WTC11 (cell line): ENCODE data around the gene YTHDC2. TPM values are rescaled to one million over a fixed set of nuclear protein-coding genes. Genes with fewer than 3 reads are reported as not detected.

Experiments used
- ATAC-seq: fragments of 200-7000 bp; cut with Tn5 transposase; 2 replicates; pipeline ENCODE4 v1.10.0; 2021; ENCODE audit warnings: mild to moderate bottlenecking, moderate library complexity
- CTCF ChIA-PET: fragments of 300-600 bp; sonication (Branson Sonifier 250); formaldehyde crosslinking; loops from one replicate; lab custom pipeline; 2021; ENCODE audit warnings: antibody characterized with exemption; lab: Charles Lee
- POLR2A ChIA-PET: fragments of 350-600 bp; sonication (Branson Sonifier 250); formaldehyde crosslinking; loops from one replicate; lab custom pipeline; 2021; ENCODE audit warnings: antibody characterized with exemption; lab: Charles Lee
- DNase-seq: peaks from one replicate; pipeline ENCODE4 v3.0.0; 2021; ENCODE audit warnings: low spot score
- H3K27ac Mint-ChIP-seq: 2 replicates; pipeline ENCODE4 v1.8.0; 2021; ENCODE audit warnings: mixed read lengths
- H3K27me3 Mint-ChIP-seq: 2 replicates; pipeline ENCODE4 v1.8.0; 2021; ENCODE audit warnings: low read depth, mild to moderate bottlenecking, moderate library complexity, mixed read lengths
- H3K36me3 Mint-ChIP-seq: 2 replicates; pipeline ENCODE4 v1.8.0; 2021; ENCODE audit warnings: mixed read lengths
- H3K4me1 Mint-ChIP-seq: 2 replicates; pipeline ENCODE4 v1.8.0; 2022; ENCODE audit warnings: mixed read lengths
- H3K4me3 Mint-ChIP-seq: 2 replicates; pipeline ENCODE4 v1.8.0; 2021; ENCODE audit warnings: mild to moderate bottlenecking, moderate library complexity, mixed read lengths
- H3K9me3 Mint-ChIP-seq: 2 replicates; pipeline ENCODE4 v1.8.0; 2021; ENCODE audit warnings: mixed read lengths
- ATF1 ChIP-seq: sonication (generic); formaldehyde crosslinking; IDR thresholded peaks from 2 replicates; pipeline ENCODE4 v1.8.1; 2023; ENCODE audit warnings: mild to moderate bottlenecking, moderate library complexity, missing genetic modification reagents
- CBFB ChIP-seq: sonication (generic); formaldehyde crosslinking; IDR thresholded peaks from 2 replicates; pipeline ENCODE4 v1.8.1; 2022; ENCODE audit warnings: mild to moderate bottlenecking, low read depth, missing genetic modification reagents
- CREB1 ChIP-seq: sonication (generic); formaldehyde crosslinking; IDR thresholded peaks from 2 replicates; pipeline ENCODE4 v1.8.0; 2023; ENCODE audit warnings: mild to moderate bottlenecking, missing genetic modification reagents
- ELF4 ChIP-seq: sonication (generic); formaldehyde crosslinking; IDR thresholded peaks from 2 replicates; pipeline ENCODE4 v1.8.1; 2022; ENCODE audit warnings: low read depth, mild to moderate bottlenecking, moderate library complexity, missing genetic modification reagents
- ESRRA ChIP-seq: sonication (generic); formaldehyde crosslinking; IDR thresholded peaks from 2 replicates; pipeline ENCODE4 v1.8.1; 2022; ENCODE audit warnings: mild to moderate bottlenecking, missing genetic modification reagents, borderline replicate concordance
- ETV6 ChIP-seq: sonication (generic); formaldehyde crosslinking; IDR thresholded peaks from 2 replicates; pipeline ENCODE4 v1.8.1; 2022; ENCODE audit warnings: mild to moderate bottlenecking, missing genetic modification reagents
- FOXK1 ChIP-seq: sonication (generic); formaldehyde crosslinking; IDR thresholded peaks from 2 replicates; pipeline ENCODE4 v1.8.0; 2022; ENCODE audit warnings: mild to moderate bottlenecking, moderate library complexity, missing genetic modification reagents
- FOXP4 ChIP-seq: sonication (generic); formaldehyde crosslinking; IDR thresholded peaks from 2 replicates; pipeline ENCODE4 v1.8.0; 2022; ENCODE audit warnings: mild to moderate bottlenecking, missing genetic modification reagents
- HMGA2 ChIP-seq: fragments of 250-450 bp; sonication (Bioruptor Pico); IDR thresholded peaks from 2 replicates; pipeline ENCODE4 v1.4.0; 2021; ENCODE audit warnings: mild to moderate bottlenecking, moderate library complexity
- HMGXB4 ChIP-seq: sonication (generic); formaldehyde crosslinking; IDR thresholded peaks from 2 replicates; pipeline ENCODE4 v1.8.1; 2023; ENCODE audit warnings: mild to moderate bottlenecking, moderate library complexity, missing genetic modification reagents
- JUN ChIP-seq: sonication (generic); formaldehyde crosslinking; IDR thresholded peaks from 2 replicates; pipeline ENCODE4 v1.8.0; 2023; ENCODE audit warnings: mild to moderate bottlenecking, missing genetic modification reagents
- KAT7 ChIP-seq: sonication (generic); formaldehyde crosslinking; IDR thresholded peaks from 2 replicates; pipeline ENCODE4 v1.8.1; 2023; ENCODE audit warnings: missing genetic modification reagents, mild to moderate bottlenecking, borderline replicate concordance
- MXD4 ChIP-seq: fragments of 250-450 bp; sonication (Bioruptor Pico); IDR thresholded peaks from 2 replicates; pipeline ENCODE4 v1.8.0; 2021; ENCODE audit warnings: mild to moderate bottlenecking, moderate library complexity, borderline replicate concordance
- MYBL2 ChIP-seq: sonication (generic); formaldehyde crosslinking; IDR thresholded peaks from 2 replicates; pipeline ENCODE4 v1.8.1; 2023; ENCODE audit warnings: mild to moderate bottlenecking, moderate library complexity, missing genetic modification reagents
- RELA ChIP-seq: sonication (generic); formaldehyde crosslinking; IDR thresholded peaks from 2 replicates; pipeline ENCODE4 v1.8.1; 2022; ENCODE audit warnings: missing genetic modification reagents, mild to moderate bottlenecking, borderline replicate concordance
- RORB ChIP-seq: fragments of 250-450 bp; sonication (Bioruptor Pico); IDR thresholded peaks from 2 replicates; pipeline ENCODE4 v1.9.0; 2021; ENCODE audit warnings: mild to moderate bottlenecking
- SMAD3 ChIP-seq: sonication (generic); formaldehyde crosslinking; IDR thresholded peaks from 2 replicates; pipeline ENCODE4 v1.8.0; 2022; ENCODE audit warnings: missing genetic modification reagents, mild to moderate bottlenecking, borderline replicate concordance
- TCF7 ChIP-seq: sonication (generic); formaldehyde crosslinking; IDR thresholded peaks from 2 replicates; pipeline ENCODE4 v1.8.0; 2022; ENCODE audit warnings: mild to moderate bottlenecking, low read depth, missing genetic modification reagents, moderate library complexity
- TEAD4 ChIP-seq: sonication (generic); formaldehyde crosslinking; IDR thresholded peaks from 2 replicates; pipeline ENCODE4 v1.8.0; 2022; ENCODE audit warnings: mild to moderate bottlenecking, missing genetic modification reagents
- ZNF121 ChIP-seq: sonication (generic); formaldehyde crosslinking; IDR thresholded peaks from 2 replicates; pipeline ENCODE4 v1.8.0; 2023; ENCODE audit warnings: missing genetic modification reagents
- ZNF263 ChIP-seq: sonication (generic); formaldehyde crosslinking; IDR thresholded peaks from 2 replicates; pipeline ENCODE4 v1.8.1; 2022; ENCODE audit warnings: low read depth, mild to moderate bottlenecking, moderate library complexity, missing genetic modification reagents
- ZNF317 ChIP-seq: sonication (generic); formaldehyde crosslinking; IDR thresholded peaks from 2 replicates; pipeline ENCODE4 v1.8.1; 2023; ENCODE audit warnings: low read depth, mild to moderate bottlenecking, moderate library complexity, missing genetic modification reagents, borderline replicate concordance
- ZNF396 ChIP-seq: fragments of 250-450 bp; sonication (Bioruptor Pico); IDR thresholded peaks from 2 replicates; pipeline ENCODE4 v1.8.0; 2021; ENCODE audit warnings: mild to moderate bottlenecking, moderate library complexity, borderline replicate concordance
- ZNF423 ChIP-seq: fragments of 250-450 bp; sonication (Bioruptor Pico); IDR thresholded peaks from 2 replicates; pipeline ENCODE4 v2.1.2; 2022; ENCODE audit warnings: mild to moderate bottlenecking, moderate library complexity
- ZNF671 ChIP-seq: fragments of 250-450 bp; sonication (Bioruptor Pico); IDR thresholded peaks from 2 replicates; pipeline ENCODE4 v1.8.0; 2021; ENCODE audit warnings: mild to moderate bottlenecking
- total RNA-seq: library from RNA; stranded (reverse); gene quantifications from 3 replicates; pipeline ENCODE4 v1.2.3, GENCODE V29; 2021
- TF ChIP-seq, protein P1 (sequence below): fragments of 250-450 bp; sonication (Bioruptor Pico); IDR thresholded peaks from 2 replicates; pipeline ENCODE4 v1.8.0; 2021; ENCODE audit warnings: mild to moderate bottlenecking
- TF ChIP-seq, protein P2 (sequence below): fragments of 250-450 bp; sonication (Bioruptor Pico); IDR thresholded peaks from 2 replicates; pipeline ENCODE4 v1.9.0; 2021; ENCODE audit warnings: mild to moderate bottlenecking
- TF ChIP-seq, protein P3 (sequence below): sonication (generic); formaldehyde crosslinking; IDR thresholded peaks from 2 replicates; pipeline ENCODE4 v1.8.1; 2023; ENCODE audit warnings: mild to moderate bottlenecking, missing genetic modification reagents

YTHDC2 gene
- total RNA-seq, 1 experiment from 2014 or later, result 21.6 TPM

DNA sequence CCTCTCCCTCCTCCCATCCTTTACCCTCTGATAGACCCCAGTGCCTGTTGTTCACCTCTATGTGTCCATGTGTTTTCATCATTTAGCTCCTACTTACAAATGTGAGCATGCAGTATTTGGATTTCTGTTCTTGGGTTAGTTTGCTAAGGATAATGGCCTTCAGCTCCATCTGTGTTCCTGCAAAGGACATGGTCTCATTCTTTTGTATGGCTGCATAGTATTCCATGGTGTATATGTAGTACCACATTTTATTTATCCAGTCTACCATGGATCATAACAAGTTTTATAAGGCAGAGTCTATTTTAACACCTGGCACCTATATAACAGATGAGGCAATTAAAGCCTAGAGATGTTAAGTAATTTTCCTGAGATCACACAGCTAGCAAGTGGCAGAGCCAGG is 7.4 kb downstream of the YTHDC2 start:
- Mint-ChIP-seq H3K4me3 (no peak overlapping the region), H3K27ac (no peak overlapping the region), H3K4me1 (peaks cover 6% of the 10 kb centered on the region; the same call in 1 of the 2 replicates), H3K27me3 (no peaks in the 10 kb centered on the region), H3K9me3 (peaks cover 4% of the 10 kb centered on the region), H3K36me3 (peaks cover 13% of the 10 kb centered on the region)
- ATAC-seq, result no peak
- ChIA-PET POLR2A (no interaction called here), CTCF (interaction anchor here (0.7 kb wide), 1 partner anchor 85 kb away, joined by 3 read pairs; no protein-coding TSS in a partner anchor)
- TF ChIP-seq ZNF121 (no peak), RORB (CRISPR knock-in tag) (no peak), FOXK1 (CRISPR knock-in tag) (no peak), TEAD4 (CRISPR knock-in tag) (no peak), KAT7 (CRISPR knock-in tag) (no peak), TCF7 (CRISPR knock-in tag) (no peak), ZNF423 (no peak), CREB1 (no peak), ETV6 (CRISPR knock-in tag) (no peak), ZNF396 (CRISPR knock-in tag) (no peak)
- DNase-seq, result no peak

DNA sequence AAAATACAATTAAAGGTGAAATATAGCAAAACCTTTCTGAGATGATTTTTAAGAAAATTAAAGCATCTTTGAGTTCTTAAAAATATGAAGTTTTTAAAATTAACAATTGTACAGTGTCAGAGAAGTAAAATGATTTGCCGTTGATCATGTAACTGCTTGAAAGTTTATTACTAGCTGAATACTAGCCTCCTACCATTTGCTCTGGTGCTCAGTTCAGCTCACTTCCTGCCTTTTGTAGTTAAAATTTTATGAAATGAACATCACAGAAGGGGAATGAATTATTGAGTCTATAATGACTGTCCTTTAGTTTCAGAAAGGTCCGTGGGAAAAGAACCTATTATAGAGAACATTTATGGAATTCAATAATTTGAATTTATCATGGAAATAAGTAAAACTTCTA is 9.7 kb downstream of the YTHDC2 start:
- no peak for ATAC-seq
- CTCF ChIA-PET, result interaction anchor here (0.9 kb wide), 1 partner anchor 527 kb away, joined by 3 read pairs; no protein-coding TSS in a partner anchor
- Mint-ChIP-seq H3K4me3 (no peak overlapping the region), H3K4me1 (peaks cover 11% of the 10 kb centered on the region), H3K27me3 (no peaks in the 10 kb centered on the region), H3K27ac (no peak overlapping the region), H3K9me3 (peaks cover 4% of the 10 kb centered on the region), H3K36me3 (peaks cover 10% of the 10 kb centered on the region)
- no peak for DNase-seq
- TF ChIP-seq ESRRA (no peak), ELF4 (CRISPR knock-in tag) (no peak), ZNF396 (CRISPR knock-in tag) (no peak), CBFB (CRISPR knock-in tag) (no peak), MXD4 (CRISPR knock-in tag) (no peak), FOXP4 (CRISPR knock-in tag) (no peak)
- TF ChIP-seq, protein P1, sequence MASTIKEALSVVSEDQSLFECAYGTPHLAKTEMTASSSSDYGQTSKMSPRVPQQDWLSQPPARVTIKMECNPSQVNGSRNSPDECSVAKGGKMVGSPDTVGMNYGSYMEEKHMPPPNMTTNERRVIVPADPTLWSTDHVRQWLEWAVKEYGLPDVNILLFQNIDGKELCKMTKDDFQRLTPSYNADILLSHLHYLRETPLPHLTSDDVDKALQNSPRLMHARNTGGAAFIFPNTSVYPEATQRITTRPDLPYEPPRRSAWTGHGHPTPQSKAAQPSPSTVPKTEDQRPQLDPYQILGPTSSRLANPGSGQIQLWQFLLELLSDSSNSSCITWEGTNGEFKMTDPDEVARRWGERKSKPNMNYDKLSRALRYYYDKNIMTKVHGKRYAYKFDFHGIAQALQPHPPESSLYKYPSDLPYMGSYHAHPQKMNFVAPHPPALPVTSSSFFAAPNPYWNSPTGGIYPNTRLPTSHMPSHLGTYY (CRISPR knock-in tag), result no peak
- POLR2A ChIA-PET, result no interaction called here

GRCh38 chr5:113524927-113525326 is 11.4 kb downstream of the YTHDC2 start:
- Mint-ChIP-seq H3K27ac (no peak overlapping the region), H3K9me3 (peaks cover 8% of the 10 kb centered on the region), H3K36me3 (peaks cover 15% of the 10 kb centered on the region), H3K4me3 (no peak overlapping the region), H3K27me3 (no peaks in the 10 kb centered on the region), H3K4me1 (peaks cover 11% of the 10 kb centered on the region)
- DNase-seq (no peak), ATAC-seq (no peak)
- POLR2A ChIA-PET, result no interaction called here
- CTCF ChIA-PET, result interaction anchor here (2.1 kb wide), 1 partner anchor 81 kb away, joined by 6 read pairs; no protein-coding TSS in a partner anchor
- TF ChIP-seq RELA (CRISPR knock-in tag) (no peak), TEAD4 (CRISPR knock-in tag) (no peak), HMGA2 (no peak), CBFB (CRISPR knock-in tag) (no peak), ZNF671 (CRISPR knock-in tag) (no peak), HMGXB4 (no peak), ZNF263 (no peak), SMAD3 (CRISPR knock-in tag) (no peak), MYBL2 (CRISPR knock-in tag) (no peak), ZNF317 (CRISPR knock-in tag) (no peak), JUN (CRISPR knock-in tag) (no peak), TCF7 (CRISPR knock-in tag) (no peak), ATF1 (CRISPR knock-in tag) (no peak)
- TF ChIP-seq, protein P2, sequence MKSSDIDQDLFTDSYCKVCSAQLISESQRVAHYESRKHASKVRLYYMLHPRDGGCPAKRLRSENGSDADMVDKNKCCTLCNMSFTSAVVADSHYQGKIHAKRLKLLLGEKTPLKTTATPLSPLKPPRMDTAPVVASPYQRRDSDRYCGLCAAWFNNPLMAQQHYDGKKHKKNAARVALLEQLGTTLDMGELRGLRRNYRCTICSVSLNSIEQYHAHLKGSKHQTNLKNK, result no peak
- TF ChIP-seq, protein P3, sequence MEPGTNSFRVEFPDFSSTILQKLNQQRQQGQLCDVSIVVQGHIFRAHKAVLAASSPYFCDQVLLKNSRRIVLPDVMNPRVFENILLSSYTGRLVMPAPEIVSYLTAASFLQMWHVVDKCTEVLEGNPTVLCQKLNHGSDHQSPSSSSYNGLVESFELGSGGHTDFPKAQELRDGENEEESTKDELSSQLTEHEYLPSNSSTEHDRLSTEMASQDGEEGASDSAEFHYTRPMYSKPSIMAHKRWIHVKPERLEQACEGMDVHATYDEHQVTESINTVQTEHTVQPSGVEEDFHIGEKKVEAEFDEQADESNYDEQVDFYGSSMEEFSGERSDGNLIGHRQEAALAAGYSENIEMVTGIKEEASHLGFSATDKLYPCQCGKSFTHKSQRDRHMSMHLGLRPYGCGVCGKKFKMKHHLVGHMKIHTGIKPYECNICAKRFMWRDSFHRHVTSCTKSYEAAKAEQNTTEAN (CRISPR knock-in tag), result no peak
